Measurements from ENCODE around the gene BUD23.
"Not testable (repeated sequence)": the region's sequence is repeated elsewhere in the genome, so short reads cannot be mapped to it uniquely, and the experiment has no call there.

BUD23 gene

DNA sequence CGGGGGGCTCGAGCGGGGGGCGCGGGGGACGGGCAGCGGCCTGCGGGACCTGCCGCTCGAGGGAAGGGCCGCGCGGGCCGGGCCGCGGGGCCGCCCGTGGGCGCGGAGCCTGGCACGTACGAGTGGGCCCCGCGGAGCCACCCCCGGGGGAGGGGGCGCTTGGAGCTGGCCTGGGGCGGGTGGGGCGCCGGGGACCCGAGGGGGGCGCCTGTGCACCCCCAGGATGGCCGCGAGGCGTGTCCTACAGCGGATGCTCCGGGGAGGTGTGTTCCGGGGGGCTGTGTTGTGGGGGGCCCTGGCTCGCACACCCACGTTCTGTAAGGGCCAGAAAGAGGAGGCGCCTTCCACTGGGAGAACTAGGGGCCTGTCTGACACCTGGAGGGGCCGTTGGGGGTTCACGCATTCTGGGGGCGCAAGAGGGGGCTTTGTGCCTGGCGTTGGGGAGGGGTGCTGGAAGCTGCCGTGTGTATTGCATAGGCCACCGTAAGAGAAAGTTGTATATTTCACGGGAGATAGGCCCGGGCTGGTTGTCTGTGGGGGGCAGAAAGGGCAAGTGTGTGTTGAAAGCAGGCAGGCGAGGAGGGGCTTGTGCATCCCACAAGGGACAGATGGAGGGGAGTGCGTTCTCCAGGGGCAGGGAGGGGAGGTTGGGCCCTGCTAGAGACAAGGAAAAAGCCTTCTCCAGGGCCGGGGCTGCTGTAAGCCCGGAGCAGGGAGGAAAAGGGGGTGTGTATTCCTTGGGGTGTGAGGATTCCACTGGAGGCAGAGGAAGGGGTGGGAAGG is 15.1 kb upstream of the BUD23 start:
- no peak for DNase-seq (ENCODE audit: low read depth)

DNA sequence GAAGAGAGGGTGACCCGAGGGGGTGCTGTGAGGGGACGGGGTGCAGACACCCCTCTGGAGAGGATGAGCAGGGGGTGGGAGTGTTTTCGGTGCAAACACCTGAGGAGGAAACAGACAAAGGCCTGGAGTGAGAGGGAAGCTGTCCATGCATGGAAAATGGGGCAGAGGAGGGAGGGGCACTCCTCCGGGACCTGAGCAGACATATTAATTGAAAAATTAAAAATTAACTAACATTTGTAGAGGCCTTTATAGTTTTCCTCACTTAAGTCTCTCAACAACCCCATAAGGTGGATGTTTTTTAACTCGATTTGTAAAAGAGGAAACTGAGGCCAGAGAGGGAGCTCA is 14.5 kb upstream of the BUD23 start:
- no peak for DNase-seq (ENCODE audit: low read depth)

GRCh38 chr7:73669288-73669701 is 14.1 kb upstream of the BUD23 start:
- no peak for DNase-seq (ENCODE audit: low read depth)

DNA sequence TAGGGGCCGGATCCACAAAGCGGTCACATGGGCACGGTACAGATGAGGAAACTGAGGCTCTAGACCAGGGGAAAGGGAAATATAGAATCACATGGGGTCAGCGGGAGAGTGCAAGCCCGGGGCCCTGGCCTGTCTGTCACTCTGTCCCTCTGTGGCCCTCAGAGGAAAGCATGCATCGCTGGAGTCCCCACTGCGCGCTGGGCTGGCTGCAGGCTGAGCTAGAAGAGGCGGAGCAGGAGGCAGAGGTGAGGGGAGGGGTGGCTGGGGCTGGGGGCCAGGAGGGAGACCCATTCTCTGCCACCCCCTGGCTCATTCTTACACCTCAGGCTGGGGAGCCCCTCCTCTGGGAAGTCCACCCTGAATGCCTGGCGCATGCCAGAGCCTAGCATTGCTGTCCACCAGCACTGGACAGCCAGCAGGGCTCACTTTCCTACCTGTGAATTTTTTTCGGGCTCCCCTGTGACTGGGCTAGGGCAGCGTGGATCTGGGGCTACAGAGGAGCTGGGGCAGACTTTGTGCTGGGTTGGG is 13.5 kb upstream of the BUD23 start:
- DNase-seq (ENCODE audit: low read depth), result no peak

- no peak for DNase-seq (ENCODE audit: low read depth)
These were observed 12.1 kb upstream of the BUD23 start for GRCh38 chr7:73671322-73671661.

- no peak for DNase-seq (ENCODE audit: low read depth)
These were observed 11.4 kb upstream of the BUD23 start for GRCh38 chr7:73671857-73672445.

GRCh38 chr7:73674468-73675124 is 8.8 kb upstream of the BUD23 start:
- DNase-seq (ENCODE audit: low read depth), result no peak

DNA sequence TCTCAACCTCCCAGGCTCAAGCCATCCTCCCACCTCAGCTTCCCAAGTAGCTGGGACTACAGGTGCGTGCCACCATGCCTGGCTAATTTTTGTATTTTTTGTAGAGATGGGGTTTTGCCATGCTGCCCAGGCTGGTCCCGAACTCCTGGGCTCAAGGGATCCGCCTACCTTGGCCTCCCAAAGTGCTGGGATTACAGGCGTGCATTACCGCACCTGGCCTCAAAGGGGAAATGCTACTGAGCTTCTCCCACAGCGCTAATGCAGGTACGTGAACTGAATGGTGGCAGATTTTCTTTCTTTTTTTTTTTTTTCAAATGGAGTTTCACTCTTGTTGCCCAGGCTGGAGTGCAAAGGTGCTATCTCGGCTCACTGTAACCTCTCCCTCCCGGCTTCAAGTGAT is 7.3 kb upstream of the BUD23 start:
- DNase-seq (ENCODE audit: low read depth), result not testable (repeated sequence)

- no peak for DNase-seq (ENCODE audit: low read depth)
These were observed 4.5 kb upstream of the BUD23 start for GRCh38 chr7:73678862-73679261.

- DNase-seq (ENCODE audit: low read depth), result no peak
These were observed 3.7 kb upstream of the BUD23 start for GRCh38 chr7:73679709-73680108.

- DNase-seq (ENCODE audit: low read depth), result no peak
These were observed 2.9 kb upstream of the BUD23 start for GRCh38 chr7:73680501-73680900.

DNA sequence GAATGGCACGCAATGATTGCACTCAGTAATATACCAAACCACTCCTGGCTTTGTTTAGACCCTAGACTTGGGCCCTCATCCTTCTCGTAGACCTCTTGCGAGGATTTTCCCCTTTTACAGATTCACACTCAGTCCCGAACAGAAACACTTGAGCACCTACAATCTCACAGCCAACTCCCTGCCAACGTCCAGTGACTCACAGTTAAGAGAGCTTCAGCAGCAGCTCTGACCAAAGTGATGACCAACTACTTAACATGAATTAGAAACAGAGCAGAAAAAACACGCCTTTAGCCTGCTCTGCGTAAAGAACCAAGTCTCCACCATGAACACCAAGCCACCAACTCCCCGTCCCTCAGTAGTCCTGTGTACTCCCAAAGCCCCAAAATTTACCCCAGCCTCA is 2.4 kb upstream of the BUD23 start:
- DNase-seq (ENCODE audit: low read depth), result no peak

- no peak for DNase-seq (ENCODE audit: low read depth)
These were observed 697 bp upstream of the BUD23 start for GRCh38 chr7:73682745-73683055.

DNA sequence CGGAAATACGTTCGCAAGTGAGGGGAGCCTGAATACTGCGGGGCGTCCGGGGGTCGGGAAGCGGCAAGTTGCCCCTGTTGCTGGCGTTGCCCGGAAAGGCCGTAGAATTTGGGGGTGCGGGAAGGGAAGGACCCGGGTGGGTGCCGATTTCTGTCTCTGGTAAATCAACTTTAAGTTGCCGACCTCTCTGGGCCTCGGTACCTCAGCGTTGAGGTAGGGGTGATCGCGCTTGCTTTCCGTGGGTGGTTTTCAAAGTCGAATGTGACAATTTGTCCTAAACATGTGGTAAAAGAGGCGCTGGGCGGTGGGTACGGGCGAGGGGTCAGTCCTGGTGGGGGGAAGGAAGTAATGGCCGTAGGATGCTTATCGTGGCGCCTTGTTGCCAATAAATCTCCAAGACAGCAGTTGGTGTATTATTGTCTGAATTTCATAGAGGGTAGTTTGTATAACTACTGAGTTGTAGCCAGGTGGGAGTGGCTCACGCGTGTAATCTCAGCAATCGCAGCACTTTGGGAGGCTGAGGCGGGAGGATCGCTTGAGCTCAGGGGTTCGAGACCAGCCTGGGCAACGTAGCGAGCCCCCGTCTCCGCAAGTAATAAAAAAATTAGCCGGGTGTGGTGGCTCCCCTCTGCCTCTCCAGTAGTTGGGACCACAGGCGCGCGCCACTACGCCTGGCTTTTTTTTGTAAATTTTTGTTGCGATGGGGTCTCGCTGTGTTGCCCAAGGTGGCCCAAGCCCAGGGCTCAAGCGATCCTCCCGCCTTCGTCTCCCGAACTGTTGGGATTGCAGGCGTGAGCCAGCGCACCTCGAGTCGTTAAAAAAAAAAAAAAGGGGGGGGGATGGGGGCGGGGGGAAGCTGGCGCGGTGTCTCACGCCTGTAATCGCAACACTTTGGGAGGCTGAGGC is 644 bp downstream of the BUD23 start:
- DNase-seq (ENCODE audit: low read depth), result no peak

GRCh38 chr7:73685311-73685710 is 1.9 kb downstream of the BUD23 start:
- no peak for DNase-seq (ENCODE audit: low read depth)

GRCh38 chr7:73688288-73688687 is 4.9 kb downstream of the BUD23 start:
- DNase-seq (ENCODE audit: low read depth), result no peak

GRCh38 chr7:73690646-73691045 is 7.2 kb downstream of the BUD23 start:
- no peak for DNase-seq (ENCODE audit: low read depth)

- no peak for DNase-seq (ENCODE audit: low read depth)
These were observed 13.0 kb downstream of the BUD23 start for GRCh38 chr7:73696372-73696771.

- no peak for DNase-seq (ENCODE audit: low read depth)
These were observed 15.0 kb downstream of the BUD23 start for GRCh38 chr7:73698410-73698809.

DNA sequence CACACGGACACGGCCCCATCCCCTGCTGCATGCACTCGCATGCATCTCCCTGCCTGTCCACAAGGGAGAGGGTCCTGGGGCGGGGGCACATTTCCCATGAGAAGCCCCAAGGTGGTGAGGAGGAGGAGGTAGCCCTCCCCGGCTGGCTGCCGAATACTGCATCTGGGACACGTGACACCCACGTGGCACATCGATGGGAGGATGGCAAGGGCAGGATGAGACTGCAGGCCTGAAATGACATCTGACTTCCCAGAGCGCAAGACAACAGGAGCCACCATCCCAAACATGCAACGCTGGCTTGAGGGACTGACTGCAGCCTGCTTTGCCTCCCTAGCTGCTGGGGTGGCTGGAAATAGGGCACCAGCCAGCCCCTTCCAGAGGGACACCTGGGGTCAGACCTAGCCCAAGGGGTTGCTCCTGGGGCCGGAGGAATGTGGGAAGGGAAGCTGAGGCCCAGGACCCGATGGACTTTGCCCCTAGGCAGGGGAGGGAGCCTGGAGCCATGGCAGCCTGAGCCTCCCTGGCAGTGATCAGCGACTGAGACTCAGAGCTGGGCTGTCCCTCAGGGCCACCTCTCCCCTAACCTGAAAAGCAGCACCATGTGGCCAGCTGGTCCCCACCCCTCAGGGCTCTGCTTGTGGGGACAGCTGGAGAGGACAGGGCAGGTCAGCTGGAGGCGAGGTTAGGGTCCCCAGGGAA is 16.1 kb downstream of the BUD23 start:
- DNase-seq (ENCODE audit: low read depth), result no peak

- DNase-seq (ENCODE audit: low read depth), result no peak
These were observed 16.6 kb downstream of the BUD23 start for GRCh38 chr7:73700069-73700423.

DNA sequence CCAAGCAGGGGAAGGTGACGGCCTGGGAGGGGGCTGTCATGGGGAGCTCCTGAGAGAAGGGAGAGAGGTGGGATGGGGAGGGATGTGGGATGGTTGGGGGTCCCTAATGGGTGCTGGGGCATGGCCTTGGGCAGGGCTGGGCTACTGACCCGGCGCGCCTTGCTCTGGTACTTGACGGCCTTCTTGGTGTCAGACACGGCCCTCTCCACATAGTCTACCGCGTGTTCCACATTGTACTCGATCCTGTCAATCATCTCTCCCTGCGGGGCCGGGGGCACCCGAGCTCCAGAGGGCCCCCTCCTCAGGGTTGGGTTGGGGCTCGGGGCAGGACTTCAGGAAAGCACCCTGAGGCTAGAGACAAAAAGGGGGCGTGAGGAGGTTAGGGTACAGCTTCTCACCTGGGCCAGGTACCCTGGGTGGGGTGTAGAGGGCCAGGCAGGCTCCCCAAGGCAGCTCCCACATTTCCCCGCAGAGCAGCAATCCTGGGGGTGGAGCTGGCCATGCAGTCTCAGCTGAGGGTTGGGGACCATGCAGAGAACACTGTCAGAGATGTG is 17.3 kb downstream of the BUD23 start:
- no peak for DNase-seq (ENCODE audit: low read depth)
